HG03571 (cell line): ENCODE results near the gene PCDHB14.

Experiments used
- ATAC-seq: cut with Tn5 transposase; IDR thresholded peaks from one replicate; pipeline ENCODE4 v1.9.1; 2021; ENCODE audit not compliant: unreplicated experiment

PCDHB14 gene

DNA sequence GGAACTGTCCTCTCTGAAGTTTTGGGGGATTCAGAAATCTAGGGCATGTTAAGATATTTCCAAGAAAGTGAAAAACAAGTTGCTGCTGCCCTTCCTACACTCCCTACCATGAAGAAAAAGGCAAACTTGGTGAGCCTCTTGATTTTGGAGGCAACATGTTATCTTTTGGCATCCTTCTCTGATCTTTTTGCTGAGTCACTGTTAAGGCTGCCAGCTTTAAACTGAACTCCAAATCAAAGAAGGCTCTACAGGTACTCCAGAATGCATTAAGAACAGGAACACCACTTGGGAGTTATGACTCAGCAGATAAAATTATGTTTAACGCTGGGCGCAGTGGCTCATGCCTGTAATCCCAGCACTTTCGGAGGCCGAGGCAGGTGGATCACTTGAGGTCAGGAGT, 46.1 kb downstream of the PCDHB14 start:
- no peak for ATAC-seq

DNA sequence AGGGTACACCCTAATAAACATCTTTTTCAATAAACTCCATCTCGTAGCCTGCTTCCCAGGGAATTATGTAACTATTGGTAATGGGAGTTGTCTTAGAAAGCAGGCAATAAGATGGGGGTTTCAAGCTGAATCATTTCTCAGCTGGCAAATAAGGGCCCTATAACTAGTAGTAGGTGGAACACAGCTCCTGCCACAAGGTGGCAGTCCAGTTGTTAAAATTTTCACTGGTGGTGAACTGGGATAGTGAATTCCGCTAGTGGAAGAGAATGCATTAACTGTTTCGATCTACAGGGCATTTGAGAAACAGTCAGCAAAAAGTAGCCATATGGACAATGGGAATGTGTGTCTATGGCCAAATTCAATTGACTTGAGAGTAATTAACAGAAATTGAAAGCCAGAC, 49.8 kb downstream of the PCDHB14 start:
- no peak for ATAC-seq
